DOHH2 (cell line): Measurements from ENCODE around the gene SLC30A2.

Experiments used
- H3F3A ChIP-seq: fragments of 200-600 bp; sonication (generic), shearing (Covaris generic); 2 replicates; pipeline ENCODE4 v1.6.0; 2016; ENCODE audit warnings: antibody characterized with exemption, mild to moderate bottlenecking; ENCODE audit not compliant: control insufficient read depth, insufficient read depth
- H3K27ac ChIP-seq: fragments of 200-600 bp; sonication (generic); 2 replicates; pipeline ENCODE4 v1.5.1; 2014; ENCODE audit warnings: low read depth, mild to moderate bottlenecking, low read length, moderate library complexity
- H3K27me3 ChIP-seq: fragments of 200-600 bp; sonication (generic); 2 replicates; pipeline ENCODE4 v1.6.1; 2014; ENCODE audit warnings: mild to moderate bottlenecking, low read length, mixed read lengths; ENCODE audit not compliant: control insufficient read depth
- H3K36me3 ChIP-seq: fragments of 200-600 bp; sonication (generic); 2 replicates; pipeline ENCODE4 v1.6.1; 2014; ENCODE audit warnings: mild to moderate bottlenecking, low read length, moderate library complexity, mixed read lengths; ENCODE audit not compliant: control insufficient read depth
- H3K4me1 ChIP-seq: fragments of 200-600 bp; sonication (generic); 2 replicates; pipeline ENCODE4 v1.6.1; 2014; ENCODE audit warnings: mild to moderate bottlenecking, low read length, mixed read lengths; ENCODE audit not compliant: control insufficient read depth
- H3K4me2 ChIP-seq: fragments of 200-600 bp; sonication (generic); 2 replicates; pipeline ENCODE4 v1.6.0; 2014; ENCODE audit warnings: mild to moderate bottlenecking, low read length, moderate library complexity
- H3K4me3 ChIP-seq: fragments of 200-600 bp; sonication (generic); 2 replicates; pipeline ENCODE4 v1.5.1; 2014; ENCODE audit warnings: mild to moderate bottlenecking, low read length, mixed read lengths
- H3K79me2 ChIP-seq: fragments of 200-600 bp; sonication (generic); 2 replicates; pipeline ENCODE4 v1.6.1; 2014; ENCODE audit warnings: mild to moderate bottlenecking, low read length, mixed read lengths; ENCODE audit not compliant: control insufficient read depth
- H3K9me2 ChIP-seq: fragments of 200-600 bp; sonication (generic); replicated peaks from 2 replicates; pipeline ENCODE4 v1.6.1; 2014; ENCODE audit warnings: mild to moderate bottlenecking, low read length, mixed read lengths; ENCODE audit not compliant: control insufficient read depth
- H3K9me3 ChIP-seq: fragments of 200-600 bp; sonication (generic); 2 replicates; pipeline ENCODE4 v1.6.1; 2014; ENCODE audit warnings: antibody characterized with exemption, low read length, mixed read lengths; ENCODE audit not compliant: control insufficient read depth, insufficient read depth
- H4K20me1 ChIP-seq: fragments of 200-600 bp; sonication (generic); 2 replicates; pipeline ENCODE4 v1.6.0; 2014; ENCODE audit warnings: low read depth, mild to moderate bottlenecking, antibody characterized with exemption, low read length, moderate library complexity; ENCODE audit not compliant: control insufficient read depth, insufficient read depth
- CTCF ChIP-seq: fragments of 200-600 bp; sonication (generic); IDR thresholded peaks from one replicate; pipeline ENCODE4 v1.5.1; 2014; ENCODE audit warnings: antibody characterized with exemption, mild to moderate bottlenecking, low read depth, low read length; ENCODE audit not compliant: poor library complexity, severe bottlenecking
- EZH2phosphoT487 ChIP-seq: fragments of 200-600 bp; sonication (generic); IDR thresholded peaks from 2 replicates; pipeline ENCODE4 v1.6.1; 2017; ENCODE audit warnings: borderline replicate concordance, mild to moderate bottlenecking, antibody characterized with exemption, low read length, moderate library complexity, mixed read lengths

SLC30A2 gene

GRCh38 chr1:26067432-26067911 lies 21.6 kb upstream of the SLC30A2 start, which contains the start of gene TRIM63:
TRIM63 (minus strand) TSS chr1:26067630; CDS start chr1:26067494, 136 bp downstream.
- H3K4me1 ChIP-seq, result no peaks in the 10 kb centered on the region
- no peak for TF ChIP-seq EZH2phosphoT487
- no peak for TF ChIP-seq CTCF
- no peaks in the 10 kb centered on the region for H3K79me2 ChIP-seq
- no peaks in the 10 kb centered on the region for H3K9me2 ChIP-seq
- H4K20me1 ChIP-seq, result no peaks in the 10 kb centered on the region
- H3K4me3 ChIP-seq, result no peak within 1 kb of the TSS
- H3F3A ChIP-seq, result no peaks in the 10 kb centered on the region
- H3K36me3 ChIP-seq, result no peaks in the 10 kb centered on the region
- H3K27me3 ChIP-seq, result peaks cover 7% of the 10 kb centered on the region
- H3K4me2 ChIP-seq, result no peak within 1 kb of the TSS
- no peaks in the 10 kb centered on the region for H3K9me3 ChIP-seq
- H3K27ac ChIP-seq, result no peak within 1 kb of the TSS

GRCh38 chr1:26066857-26067256 lies 20.9 kb upstream of the SLC30A2 start:
- H3K4me2 ChIP-seq, result no peak overlapping the region
- H3K4me3 ChIP-seq, result no peak overlapping the region
- H3K79me2 ChIP-seq, result no peaks in the 10 kb centered on the region

GRCh38 chr1:26066160-26066559 lies 20.2 kb upstream of the SLC30A2 start:
- H3K4me2 ChIP-seq, result no peak overlapping the region
- no peaks in the 10 kb centered on the region for H4K20me1 ChIP-seq
- H3K36me3 ChIP-seq, result no peaks in the 10 kb centered on the region
- H3K9me3 ChIP-seq, result no peaks in the 10 kb centered on the region
- no peak overlapping the region for H3K4me3 ChIP-seq
- H3K4me1 ChIP-seq, result no peaks in the 10 kb centered on the region
- no peaks in the 10 kb centered on the region for H3K79me2 ChIP-seq
- TF ChIP-seq EZH2phosphoT487 (no peak), CTCF (no peak)
- H3K27me3 ChIP-seq, result peaks cover 10% of the 10 kb centered on the region
- no peaks in the 10 kb centered on the region for H3F3A ChIP-seq
- H3K9me2 ChIP-seq, result no peaks in the 10 kb centered on the region
- no peak overlapping the region for H3K27ac ChIP-seq

More at GRCh38 chr1:26066857-26067256, 20.9 kb upstream of the SLC30A2 start:
- Histone ChIP-seq H3K27me3 (peaks cover 10% of the 10 kb centered on the region), H4K20me1 (no peaks in the 10 kb centered on the region), H3K9me3 (no peaks in the 10 kb centered on the region), H3K9me2 (no peaks in the 10 kb centered on the region), H3K27ac (no peak overlapping the region), H3K4me1 (no peaks in the 10 kb centered on the region), H3F3A (no peaks in the 10 kb centered on the region), H3K36me3 (no peaks in the 10 kb centered on the region)
- no peak for TF ChIP-seq CTCF
- TF ChIP-seq EZH2phosphoT487, result no peak
